Naive thymus-derived CD8-positive, alpha-beta T cell (primary cell): ENCODE measurements around the gene CPS1. TPM values are rescaled to one million over a fixed set of nuclear protein-coding genes. Genes with fewer than 3 reads are reported as not detected.

ENCODE experiments used
- polyA plus RNA-seq, 3 donors: library from polyadenylated mRNA; unstranded; fragments of 300-500 nt; fragmentation: Illumina TruSeq; gene quantifications; one replicate each; pipeline ENCODE4 v1.2.3, GENCODE V29; 2021
- total RNA-seq, 8 experiments: library from RNA in 2 of 8; stranded (reverse) in 2 of 8; gene quantifications; one replicate each; pipeline ENCODE4 v1.2.3 and lab custom pipeline; 2021 to 2026

Gene CPS1
- total and polyA plus RNA-seq, 5 experiments from 2014 or later = 0.46 to 0.55 (median 0.49) TPM; not detected in 2

Other genes starting within 250 kb of the CPS1 start
- gene MYL1, start 241.4 kb upstream of the CPS1 start, total RNA-seq = not detected
- gene MYL1, start 241.4 kb upstream of the CPS1 start, polyA plus RNA-seq = not detected
- 10 to 100 TPM; 33.5 to 35.7 TPM for gene LANCL1, start 79.8 kb upstream of the CPS1 start, total RNA-seq
- gene LANCL1, start 79.8 kb upstream of the CPS1 start, polyA plus RNA-seq = 10 to 100 TPM; 19.5 to 28.6 (median 26.9) TPM